GM18502 (cell line): ENCODE measurements around the gene TTPAL.

ENCODE experiments used
- ATAC-seq: cut with Tn5 transposase; IDR thresholded peaks from one replicate; pipeline ENCODE4 v1.9.1; 2021; ENCODE audit warnings: mild to moderate bottlenecking; ENCODE audit not compliant: unreplicated experiment, poor library complexity

The TTPAL gene

DNA sequence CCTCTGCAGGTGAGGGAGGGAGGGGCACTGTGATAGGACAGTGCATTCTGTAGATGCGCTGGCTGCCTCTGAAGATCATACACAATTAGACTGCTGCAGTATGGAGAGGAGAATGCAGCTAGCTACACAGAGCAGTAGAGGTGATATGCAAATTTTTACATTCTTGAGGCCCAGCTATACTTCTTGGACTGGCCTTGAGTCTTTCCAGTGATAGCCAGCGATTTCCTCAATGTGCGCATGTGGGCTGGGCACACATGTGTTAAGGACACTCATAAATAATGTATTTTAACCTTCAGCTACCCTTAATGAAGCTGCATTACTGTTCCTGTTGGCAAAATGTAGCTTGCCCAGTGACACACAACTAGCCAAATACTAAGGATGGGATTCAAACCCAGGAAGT lies 19.0 kb downstream of the TTPAL start:
- no peak for ATAC-seq

- ATAC-seq = no peak
Observed at GRCh38 chr20:44495257-44495656, 19.6 kb downstream of the TTPAL start.

- no peak for ATAC-seq
Observed at GRCh38 chr20:44495802-44496481, 20.3 kb downstream of the TTPAL start.

GRCh38 chr20:44496976-44497375 lies 21.3 kb downstream of the TTPAL start:
- no peak for ATAC-seq

DNA sequence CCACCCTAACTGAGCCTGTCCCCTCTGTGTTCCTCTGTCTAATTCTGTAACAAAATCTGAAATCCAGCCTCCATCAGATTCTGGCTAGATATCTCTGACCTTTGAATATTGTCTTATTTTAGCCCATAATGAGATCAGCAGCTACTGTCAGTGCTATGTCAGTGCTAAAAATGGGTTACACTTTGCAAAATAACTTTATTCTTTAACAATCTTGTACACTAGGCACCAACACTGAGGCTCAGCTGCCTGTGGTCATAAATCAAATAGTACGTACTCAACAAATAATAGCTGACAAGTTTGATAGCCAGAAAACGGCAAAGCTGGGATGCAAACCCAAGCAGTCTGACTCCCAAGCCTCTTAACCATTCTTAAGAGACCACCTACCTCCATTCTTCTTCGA lies 22.1 kb downstream of the TTPAL start:
- ATAC-seq = no peak

DNA sequence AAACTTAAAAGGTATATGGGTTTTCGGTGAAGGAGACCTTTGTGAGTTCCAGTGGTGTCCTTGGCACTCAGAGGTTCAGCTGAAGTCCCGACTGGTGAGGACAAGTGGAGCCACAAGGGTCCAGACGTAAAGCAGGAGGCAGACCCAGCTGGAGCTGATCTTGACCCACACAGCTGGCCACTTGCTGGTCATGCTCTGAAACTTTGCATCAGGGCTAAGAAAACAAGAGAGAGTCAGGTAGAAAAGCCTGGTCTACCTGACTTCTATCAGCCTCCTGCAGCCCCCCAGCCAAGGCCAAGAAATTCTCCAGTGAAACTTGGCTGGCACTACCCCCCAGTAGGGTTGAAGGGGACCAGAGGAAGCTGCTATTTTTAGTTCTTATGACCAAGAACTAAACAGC lies 24.5 kb downstream of the TTPAL start:
- ATAC-seq = no peak

- ATAC-seq = no peak
Observed at GRCh38 chr20:44501448-44501847, 25.8 kb downstream of the TTPAL start.

DNA sequence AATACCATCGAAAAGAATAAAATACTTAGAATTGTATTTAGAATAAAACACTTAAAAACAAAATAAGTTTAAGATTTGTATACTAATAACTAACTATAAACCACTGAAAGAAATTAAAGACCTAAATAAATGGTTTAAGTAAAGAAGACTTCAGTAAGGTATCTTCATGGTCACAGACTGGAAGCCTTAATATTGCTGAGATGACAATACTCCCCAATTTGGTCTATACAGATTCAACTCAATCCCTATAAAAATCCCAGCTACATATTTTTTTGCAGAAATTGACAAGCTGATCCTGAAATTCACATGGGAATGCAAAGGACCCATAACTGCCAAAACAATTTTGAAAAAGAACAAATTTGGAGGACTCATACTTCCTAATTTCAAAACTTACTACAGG lies 27.3 kb downstream of the TTPAL start:
- no peak for ATAC-seq

DNA sequence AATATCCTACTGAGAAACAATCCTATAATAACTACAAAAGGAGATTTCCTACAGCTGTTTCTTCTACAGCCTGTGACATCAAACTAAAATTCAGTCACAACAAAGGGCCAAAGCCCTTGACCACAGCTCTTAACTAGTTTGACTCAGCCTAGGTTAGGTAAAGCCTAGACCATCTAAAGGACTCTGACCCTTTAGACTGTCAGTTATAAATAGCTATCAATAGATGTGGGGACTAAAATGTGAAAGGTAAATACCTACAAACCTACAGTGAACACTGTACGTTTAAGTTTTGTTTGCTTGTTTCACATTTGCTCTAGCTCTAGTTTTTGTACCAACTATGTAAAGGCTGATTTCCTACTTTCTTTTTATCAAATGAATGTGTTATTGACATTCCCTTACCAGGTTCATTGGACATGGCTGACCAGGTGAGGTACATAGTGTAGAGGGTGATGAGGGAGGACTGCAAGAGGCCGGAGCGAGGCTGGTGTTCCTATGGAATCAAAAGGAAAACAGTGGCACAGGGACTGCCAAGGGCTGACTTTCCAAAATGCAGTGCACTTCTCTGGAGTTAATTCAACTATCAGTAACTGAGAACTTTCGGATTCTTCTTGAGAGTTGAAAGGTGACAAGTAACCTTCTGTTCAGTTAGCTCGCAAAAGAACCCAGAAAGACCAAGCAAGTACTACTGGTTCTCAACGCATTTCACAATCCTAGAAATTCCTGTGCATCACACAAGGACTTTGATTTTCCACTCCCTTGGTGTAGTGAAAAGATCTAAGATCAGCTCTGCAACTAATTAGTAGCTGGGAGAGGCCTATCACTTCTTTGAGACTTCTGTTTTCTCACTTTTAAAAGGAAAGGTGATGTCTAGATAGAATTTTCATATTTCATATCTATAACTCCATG lies 29.0 kb downstream of the TTPAL start:
- ATAC-seq = no peak

DNA sequence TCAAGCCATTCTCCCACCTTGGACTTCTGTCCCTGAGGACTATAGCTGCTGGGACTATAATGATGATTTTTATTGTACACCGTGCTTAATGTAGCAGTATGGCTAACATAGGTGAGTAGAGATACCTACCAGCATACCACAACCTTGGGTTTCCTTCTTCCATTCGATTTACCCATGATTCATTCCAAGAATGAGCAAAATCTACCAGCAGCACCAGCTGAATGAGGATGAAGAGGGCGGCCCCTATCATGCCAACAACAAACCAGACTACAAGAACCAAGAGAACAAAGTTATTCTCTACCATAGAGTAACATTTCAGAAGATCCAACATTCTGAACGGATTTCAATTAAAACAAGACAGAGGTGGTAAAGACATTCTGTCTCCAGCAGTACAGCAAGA lies 34.1 kb downstream of the TTPAL start:
- ATAC-seq = no peak

GRCh38 chr20:44513871-44514270 lies 38.2 kb downstream of the TTPAL start:
- no peak for ATAC-seq

- no peak for ATAC-seq
Observed at GRCh38 chr20:44516491-44516890, 40.8 kb downstream of the TTPAL start.

- no peak for ATAC-seq
Observed at GRCh38 chr20:44517454-44517853, 41.8 kb downstream of the TTPAL start.

DNA sequence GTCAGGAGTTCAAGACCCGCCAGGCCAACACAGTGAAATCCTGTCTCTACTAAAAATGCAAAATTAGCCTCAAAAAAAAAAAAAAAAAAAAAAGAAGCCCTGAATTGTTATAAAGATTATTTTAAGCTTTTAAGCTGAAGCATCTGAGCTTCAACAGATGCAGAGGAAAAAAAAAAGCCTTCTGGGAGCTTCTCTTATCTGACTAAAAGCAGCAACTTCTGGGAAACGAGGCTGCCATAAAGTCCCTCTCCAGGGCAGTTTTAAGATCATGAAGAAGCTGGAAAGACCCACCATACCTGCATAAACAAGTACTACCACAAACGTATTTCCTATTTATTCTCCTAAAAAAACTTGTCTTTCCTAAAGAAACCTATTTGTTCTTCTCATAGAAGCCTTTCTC lies 42.6 kb downstream of the TTPAL start:
- no peak for ATAC-seq

GRCh38 chr20:44520881-44521280 lies 45.2 kb downstream of the TTPAL start:
- no peak for ATAC-seq

DNA sequence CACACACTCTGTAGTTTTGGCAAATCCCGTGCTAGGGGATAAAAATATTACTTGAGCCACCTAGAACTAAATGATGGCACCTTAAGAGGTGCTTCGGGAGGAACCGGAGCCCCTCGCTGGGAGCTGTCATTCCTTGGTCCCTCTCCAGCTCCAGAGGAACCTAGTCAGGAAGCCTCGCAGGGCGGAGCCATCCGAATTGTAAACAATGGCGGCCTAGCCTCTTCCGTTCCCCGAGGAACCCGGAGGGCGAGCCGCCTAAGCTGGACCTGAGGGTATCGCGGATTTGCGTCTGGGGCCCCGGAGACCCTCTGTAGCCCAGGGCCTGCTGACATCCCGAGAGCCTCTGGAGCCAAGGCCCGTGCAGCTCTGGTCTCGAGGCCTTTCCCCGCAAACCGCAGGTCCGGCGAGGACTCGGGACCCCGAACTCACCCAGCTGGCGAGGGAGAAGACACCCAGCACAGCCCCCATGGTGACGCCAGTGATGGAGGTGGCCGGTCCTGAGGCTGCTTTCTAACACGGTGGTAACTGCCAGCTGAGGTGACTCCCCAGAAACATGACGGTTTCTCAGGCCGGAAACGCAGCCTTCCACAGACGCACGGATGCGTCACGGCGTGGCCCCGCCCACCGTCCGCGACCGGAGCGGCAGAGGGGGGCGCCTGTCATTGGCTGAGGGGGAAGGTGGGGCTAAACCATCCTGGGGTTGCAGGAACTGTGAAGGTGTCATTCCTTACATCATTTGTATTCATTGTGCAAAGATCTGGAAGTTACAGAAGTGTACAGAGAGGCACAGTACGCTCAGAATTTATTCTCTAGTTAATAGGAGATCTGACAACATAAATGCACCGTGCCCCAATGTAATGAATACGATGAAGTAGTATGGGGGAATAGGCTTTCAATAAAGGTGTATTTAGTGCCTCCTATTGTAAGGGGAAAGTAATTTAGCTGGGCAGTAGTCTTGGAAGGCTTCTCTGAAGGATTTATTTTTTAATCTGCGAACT lies 46.1 kb downstream of the TTPAL start, which contains the start of gene SERINC3:
Gene SERINC3 (minus strand): TSS at position 587 of the 998 bp plus-strand sequence. CDS start 119 bp downstream, at position 468.
- ATAC-seq = peak; percentile 97

- ATAC-seq = no peak
Observed at GRCh38 chr20:44522841-44523240, 47.2 kb downstream of the TTPAL start.

DNA sequence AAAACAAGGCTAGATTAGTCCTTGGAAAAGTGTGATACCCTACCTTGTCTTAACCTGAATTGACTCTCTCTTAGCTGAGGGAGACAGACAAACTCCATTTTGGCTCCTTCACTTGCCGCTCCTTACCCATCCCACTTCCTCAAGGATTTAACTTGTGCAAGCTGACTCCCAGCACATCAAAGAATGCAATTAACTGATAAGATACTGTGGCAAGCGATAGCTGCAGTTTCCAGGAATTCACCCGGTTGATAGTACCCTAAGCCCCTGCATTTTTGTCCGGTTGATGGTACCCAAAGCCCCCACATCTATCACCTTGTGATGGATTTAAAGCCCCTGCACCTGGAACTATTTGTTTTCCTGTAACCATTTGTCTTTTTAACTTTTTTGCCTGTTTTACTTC lies 48.1 kb downstream of the TTPAL start:
- ATAC-seq = no peak

- no peak for ATAC-seq
Observed at GRCh38 chr20:44526129-44526528, 50.5 kb downstream of the TTPAL start.

DNA sequence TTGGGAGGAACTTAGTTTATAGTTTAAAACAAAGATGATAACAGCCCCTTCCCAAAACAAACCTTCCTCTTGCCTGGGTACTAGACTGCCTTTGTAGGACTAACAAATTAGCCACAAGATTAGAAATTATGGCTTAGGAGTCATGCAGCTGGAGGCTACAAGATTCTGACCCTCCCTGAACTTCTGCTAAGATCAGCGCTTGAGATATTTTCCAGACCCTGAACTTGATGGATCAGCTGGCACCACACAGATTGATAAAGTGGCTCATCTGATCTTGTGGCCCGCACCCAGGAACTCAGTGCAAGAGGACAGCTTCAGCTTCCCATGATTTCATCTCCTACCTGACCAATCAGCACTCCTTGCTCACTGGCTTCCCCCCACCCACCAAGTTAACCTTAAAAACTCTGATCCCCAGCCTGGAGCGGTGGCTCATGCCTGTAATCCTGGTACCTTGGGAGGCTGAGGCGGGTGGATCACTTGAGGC lies 52.1 kb downstream of the TTPAL start:
- ATAC-seq = no peak
